Myocyte (in vitro differentiated cells): ENCODE measurements around the gene NHLRC2. TPM values are rescaled to one million over a fixed set of nuclear protein-coding genes. Genes with fewer than 3 reads are reported as not detected.

Experiments
- DNase-seq: peaks from one replicate; pipeline ENCODE4 v3.0.0-alpha.2; 2012; ENCODE audit warnings: low read depth
- total RNA-seq: library from RNA; depleted of rRNA; stranded (reverse); fragments of >200 nt; gene quantifications from 2 replicates; pipeline ENCODE4 v1.2.3, GENCODE V29; 2014

NHLRC2 gene
- total RNA-seq, 1 donor from 2014 or later: 21.2 TPM

DNA sequence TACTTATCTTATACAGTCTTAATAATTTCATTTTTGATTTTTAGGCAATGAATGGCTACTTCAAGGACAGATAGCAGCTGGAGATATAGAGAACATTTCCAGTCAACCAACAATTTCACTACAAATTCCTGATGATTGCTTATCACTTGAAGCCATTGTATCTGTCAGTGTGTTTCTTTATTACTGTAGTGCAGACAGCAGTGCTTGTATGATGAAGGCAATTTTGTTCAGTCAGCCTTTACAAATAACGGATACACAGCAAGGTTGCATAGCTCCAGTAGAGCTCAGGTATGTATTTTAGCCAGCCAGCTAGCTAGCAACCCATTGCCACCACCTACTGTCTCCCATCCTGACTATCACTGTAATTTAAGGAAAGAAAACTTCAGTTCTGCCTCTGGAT, 53.8 kb downstream of the NHLRC2 start:
- no peak for DNase-seq

DNA sequence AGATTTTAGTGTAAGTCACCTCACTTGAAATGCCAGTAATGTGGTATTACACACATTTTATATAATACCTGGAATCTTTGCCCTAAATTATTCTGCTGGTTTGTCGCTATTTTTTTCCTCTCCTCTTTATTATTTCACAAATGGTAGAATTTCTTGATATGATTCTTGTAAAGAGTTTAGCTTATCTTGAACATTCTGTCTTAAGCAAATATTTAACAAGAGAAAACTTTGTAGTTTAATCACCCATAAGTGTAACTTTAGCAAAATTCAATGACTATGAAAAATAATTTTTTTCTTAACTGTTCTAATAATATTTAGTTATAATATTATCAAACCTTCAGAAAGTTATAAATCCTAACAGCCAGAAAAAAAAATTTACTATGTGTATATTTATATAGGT, 56.7 kb downstream of the NHLRC2 start:
- DNase-seq: no peak

DNA sequence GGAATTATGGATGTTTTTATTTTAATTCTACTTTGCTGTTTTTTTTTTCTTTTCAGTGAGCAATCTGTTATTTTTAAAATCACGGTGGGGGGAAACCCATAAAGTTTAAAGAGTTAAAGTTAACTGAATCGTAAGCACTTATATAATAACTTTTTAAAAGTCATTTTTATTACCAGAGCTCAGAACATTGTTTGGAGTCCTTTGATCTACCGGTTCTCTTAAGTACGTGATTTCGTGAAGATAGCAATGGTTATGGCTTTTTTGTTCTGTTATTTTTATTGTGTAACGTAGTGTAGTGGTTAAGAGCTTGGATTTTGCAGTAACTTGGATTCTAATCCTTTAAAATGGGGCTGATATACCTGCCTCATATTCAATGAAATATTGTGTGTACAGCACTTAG, 57.4 kb downstream of the NHLRC2 start:
- no peak for DNase-seq

DNA sequence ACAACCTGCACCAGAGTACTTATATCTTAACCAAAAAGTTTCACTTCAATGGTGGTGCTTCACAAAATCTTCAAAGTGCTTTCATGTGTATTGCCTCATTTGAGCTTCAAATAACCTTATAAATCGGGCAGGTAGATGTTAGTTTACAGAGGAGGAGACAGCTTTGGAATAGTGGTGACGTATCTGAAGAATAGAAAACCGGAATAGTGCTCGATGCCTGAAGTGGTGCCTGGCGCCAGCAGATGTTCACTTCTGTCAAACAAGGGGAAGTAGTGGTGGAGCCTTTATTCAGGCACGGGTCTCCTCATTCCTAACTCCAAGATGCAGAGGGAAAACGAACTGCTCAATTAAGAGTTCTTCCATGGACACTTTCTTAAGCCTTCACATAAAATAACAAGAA, 58.1 kb downstream of the NHLRC2 start:
- DNase-seq: no peak

DNA sequence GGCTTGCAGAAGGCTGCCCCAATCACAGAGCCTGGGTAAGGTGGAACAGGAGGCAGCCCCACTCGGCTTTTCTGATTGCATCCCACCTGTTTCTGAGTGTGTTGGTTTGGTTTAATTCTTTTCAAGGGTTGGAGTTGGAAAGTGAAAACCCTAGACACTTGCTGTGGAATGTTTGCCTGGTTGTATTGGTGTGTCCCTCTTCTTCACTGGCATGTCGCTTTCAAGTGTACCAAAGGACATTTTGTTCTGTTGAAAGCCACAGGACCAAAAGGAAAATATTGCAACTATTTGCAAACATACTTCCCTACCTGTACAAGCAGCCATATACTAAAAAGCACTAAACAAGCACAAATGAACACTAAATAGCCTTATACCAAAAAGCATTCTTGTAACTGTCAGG, 60.5 kb downstream of the NHLRC2 start:
- no peak for DNase-seq

DNA sequence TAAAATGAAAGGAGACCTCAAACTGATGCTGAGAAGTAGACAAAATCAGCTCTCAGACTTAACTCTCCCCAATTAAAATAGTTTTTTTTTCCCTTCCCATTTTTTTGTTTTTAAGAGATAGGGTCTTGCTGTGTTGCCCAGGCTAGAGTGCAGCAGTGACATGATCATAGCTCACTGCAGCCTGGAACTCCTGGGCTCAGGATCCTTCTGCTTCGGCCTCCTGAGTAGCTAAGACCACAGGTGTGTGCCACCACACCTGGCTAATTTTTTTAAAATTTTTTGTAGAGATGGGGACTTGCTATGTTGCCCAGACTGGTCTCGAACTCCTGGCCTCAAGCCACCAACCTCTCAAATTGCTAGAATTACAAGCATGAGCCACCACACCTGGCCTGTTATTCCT, 61.1 kb downstream of the NHLRC2 start:
- DNase-seq: no peak

DNA sequence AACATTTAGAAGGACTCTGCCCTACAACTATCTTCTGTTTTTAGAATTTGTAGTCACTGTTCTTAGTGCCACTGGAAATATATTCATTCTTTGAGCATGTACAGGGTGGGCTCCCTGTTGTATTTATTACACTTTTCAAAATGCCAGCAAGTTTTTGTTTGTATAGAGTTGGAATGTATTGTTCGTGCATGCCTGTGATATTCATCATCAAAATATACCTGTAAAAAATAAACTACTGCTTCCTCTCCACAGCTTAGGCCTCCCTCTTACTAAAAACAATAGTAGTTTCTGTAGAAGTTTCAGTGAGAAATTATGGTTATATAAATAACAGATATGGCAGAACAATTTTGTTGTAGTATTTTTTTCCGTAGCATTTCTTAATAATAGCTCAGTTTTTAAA, 61.6 kb downstream of the NHLRC2 start:
- DNase-seq: no peak

DNA sequence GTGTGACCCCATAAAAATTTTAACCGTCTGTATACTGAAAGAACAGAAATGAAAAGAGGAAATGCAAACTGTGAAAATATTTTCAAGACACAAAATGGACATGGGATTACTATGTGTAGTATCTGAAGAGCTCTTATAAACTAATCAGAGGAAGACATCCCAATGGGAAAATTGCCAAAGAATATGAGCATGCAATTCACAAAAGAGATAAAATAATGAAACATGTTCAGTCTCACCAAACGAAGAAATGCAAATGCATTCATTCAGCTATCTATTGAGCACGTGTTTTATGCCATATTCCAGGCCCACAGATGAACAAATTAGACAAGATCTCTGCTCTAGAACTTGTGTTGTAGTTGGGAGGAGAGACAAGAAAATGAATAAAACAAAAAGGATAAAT, 63.2 kb downstream of the NHLRC2 start:
- no peak for DNase-seq

DNA sequence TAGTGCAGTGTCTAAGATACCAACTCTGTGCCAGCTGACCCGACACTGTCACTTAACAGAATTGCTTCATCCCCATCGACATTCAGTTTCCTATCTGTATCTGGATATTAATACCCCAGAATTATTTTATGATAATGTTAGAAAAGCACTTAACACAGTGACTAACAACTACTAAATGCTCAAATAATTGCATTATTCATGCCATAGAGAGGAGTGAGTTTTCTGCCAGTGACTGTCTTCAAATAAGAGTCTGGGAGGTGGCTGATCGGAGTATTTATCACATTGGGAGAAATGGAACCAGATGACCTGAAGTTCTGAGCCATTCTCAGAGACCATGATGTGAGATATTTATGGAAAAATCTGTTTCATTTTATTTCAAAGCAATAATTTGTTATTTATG, 65.7 kb downstream of the NHLRC2 start:
- no peak for DNase-seq

DNA sequence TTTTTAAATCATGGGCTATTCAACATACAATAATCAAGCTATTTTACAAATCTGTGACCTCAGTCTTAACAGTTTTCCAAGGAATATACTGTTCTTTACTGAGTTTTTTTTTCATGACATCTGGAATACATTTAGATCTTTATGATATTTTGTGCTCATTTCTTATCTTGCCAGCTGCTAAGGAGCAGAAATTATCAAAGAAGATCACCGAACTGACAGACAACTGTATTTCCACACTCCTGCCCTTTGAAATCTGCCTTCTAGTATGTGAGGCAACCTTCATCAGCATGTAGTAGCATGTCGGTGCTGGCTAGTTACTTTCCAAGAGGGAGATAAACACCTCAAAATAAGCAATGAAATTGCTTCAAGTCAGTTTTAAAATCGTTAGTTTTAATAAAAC, 66.4 kb downstream of the NHLRC2 start:
- DNase-seq: no peak

DNA sequence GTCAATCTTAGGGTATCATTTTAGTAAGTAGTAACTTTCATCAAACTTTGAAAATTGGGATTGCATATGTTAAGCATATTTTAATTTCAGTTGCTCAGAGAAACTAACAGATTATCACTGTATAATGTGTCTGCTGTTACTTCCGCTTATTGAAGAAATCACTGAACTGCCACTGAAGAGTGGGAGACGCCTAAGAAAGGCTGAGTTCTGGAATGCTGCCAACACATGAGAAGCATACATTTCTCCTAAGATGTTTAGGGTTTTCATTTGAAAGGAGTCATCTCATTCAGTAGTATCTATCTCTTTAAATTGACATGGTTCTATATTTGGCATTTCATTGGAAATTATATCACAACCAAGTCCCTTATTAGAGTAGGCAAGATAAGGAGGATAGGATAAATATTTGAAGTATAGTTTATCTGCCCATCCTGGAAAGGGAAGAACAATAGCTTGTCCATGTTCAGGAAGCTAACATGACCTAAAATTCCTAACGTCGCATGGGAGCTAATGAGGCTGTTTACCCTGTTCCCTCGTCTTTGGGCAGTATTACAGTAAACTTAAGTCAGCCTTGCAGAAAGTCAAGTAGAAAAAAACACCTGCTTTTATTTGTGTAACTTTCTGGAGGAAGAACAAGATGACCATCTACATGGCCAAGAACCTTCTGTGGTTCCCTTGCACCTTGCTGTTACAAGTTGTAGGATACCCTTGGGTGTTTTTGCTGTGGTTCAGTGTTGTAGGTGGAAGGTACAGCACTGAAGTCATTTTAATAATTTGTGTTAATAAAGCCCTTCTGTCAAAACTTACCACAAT, 67.3 kb downstream of the NHLRC2 start:
- DNase-seq: no peak

DNA sequence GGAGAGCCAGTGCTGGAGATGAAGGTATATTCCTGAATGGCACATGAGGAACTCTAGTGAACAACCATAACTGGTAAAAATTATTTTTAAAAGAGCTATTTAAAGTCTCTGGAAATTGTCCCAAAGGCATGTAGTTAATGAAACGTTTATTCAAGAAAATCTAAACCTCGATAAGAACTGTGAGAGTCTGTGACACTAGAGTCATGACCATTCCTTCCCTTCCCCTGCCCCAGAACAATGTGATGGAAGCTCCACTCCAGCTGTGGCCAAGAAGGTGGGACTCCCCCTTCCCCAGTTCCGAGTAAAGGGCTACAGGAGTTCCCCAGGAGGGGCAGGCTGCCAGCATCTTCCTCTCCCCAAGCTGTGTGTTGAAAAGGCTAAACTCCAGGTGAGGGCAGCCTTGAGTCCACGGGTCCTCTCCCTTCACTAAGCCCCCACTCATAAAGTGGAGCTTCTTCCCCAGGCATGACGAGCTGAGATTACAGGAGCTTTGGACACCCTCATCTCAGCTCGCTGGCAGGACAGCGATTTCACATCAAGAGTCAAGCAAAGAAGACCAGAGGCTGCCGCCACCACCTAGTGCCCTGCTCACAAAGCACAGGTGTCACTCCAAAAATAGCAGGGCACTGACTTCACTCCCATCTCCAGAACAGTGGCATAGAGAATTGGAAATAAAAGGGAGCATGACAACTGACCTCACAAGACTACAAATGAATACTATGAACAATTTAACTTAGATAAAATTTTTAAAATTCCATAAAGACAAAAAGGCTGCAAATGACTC, 68.5 kb downstream of the NHLRC2 start:
- peak; percentile 55 for DNase-seq

DNA sequence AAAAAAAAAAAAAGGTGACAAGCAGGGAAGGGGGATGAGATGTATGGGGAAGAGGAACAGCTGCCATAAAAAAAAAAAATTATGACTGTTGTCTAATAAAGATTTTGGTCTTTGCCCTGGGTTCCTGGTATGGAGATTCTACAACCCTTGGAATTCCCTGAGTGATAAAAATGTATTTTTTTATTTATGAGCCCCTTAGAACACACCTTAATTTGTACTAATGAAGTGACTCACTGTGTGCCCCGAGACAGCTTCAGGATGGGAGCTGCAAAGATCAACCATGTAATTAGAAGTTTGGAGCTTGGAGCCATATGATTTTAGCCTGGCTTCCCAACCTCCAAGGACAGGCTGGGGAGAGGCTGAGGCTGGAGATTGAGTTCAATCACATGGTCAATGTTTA, 69.7 kb downstream of the NHLRC2 start:
- DNase-seq: no peak

DNA sequence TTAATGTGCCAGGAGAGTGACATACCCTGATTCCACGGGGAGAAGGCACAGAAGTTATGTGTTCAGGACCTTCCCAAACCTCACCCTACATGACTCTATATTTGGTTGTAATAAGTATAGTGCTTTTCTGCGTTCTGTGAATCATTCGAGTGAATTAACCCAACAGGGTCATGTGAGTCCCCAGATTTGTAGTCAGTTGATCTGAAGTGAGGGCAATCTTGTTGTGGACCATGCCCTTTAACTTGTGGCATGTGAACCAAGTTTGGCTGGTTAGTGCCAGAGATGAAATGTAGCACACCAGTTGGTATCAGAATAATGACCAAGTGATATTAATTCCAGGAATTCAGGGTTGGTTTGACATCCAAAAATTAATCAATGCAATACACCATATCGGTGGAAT, 70.2 kb downstream of the NHLRC2 start:
- no peak for DNase-seq

DNA sequence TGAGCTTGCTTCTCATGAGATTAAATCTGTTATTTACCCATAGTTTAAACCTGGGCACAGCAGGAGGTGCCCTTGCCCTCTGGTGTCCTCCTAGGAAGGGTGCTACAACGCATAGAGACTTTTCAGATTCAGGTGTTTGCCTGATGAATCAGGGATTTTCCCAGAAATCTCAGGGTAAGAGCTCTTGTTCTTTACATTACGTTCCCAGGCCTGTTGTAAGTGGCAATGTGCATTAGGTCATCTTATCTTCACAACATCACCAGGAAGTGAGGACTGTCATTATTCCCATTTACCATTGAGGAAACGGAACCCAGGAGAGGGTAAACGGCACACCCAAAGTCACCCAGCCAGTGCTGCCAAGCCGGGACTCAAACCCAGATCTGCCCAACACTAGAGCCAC, 73.0 kb downstream of the NHLRC2 start:
- no peak for DNase-seq

DNA sequence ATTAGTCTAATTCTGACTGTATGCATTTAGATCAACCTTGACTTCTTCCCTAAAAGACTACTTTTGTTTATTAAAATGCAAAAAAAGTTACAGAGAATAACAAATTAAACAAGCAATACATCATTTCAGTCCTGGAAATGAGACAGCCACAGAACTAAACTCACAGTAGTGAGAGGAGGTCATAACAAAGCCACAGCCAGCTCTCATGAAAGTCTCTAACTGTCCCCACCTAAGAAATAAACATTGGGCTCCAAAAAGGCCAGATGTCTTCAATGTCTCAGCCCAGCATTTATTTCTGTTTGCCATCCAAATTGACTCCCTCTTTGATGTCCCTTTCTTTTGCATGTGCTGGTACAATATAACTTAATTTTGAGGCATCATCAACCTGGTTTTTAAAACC, 74.4 kb downstream of the NHLRC2 start:
- DNase-seq: no peak

DNA sequence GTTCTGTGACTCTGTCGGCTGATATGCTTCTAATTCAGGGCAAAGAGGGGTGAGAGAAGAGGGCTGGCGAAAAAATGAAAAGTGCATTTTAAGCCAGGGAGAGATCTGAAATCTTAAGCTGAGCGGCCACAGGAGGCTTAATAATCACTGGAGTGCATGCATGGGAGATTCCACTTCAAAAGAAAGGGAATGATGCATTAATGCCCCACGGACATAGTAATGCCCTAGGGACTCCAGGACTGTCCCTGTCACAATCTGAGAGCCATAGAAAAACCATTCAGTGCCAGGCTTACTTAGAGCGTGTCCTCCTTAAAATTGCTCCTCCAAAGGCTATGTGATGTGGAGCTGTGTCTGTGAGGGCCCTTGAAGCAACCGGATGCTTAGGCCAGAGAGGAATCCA, 75.1 kb downstream of the NHLRC2 start:
- no peak for DNase-seq

DNA sequence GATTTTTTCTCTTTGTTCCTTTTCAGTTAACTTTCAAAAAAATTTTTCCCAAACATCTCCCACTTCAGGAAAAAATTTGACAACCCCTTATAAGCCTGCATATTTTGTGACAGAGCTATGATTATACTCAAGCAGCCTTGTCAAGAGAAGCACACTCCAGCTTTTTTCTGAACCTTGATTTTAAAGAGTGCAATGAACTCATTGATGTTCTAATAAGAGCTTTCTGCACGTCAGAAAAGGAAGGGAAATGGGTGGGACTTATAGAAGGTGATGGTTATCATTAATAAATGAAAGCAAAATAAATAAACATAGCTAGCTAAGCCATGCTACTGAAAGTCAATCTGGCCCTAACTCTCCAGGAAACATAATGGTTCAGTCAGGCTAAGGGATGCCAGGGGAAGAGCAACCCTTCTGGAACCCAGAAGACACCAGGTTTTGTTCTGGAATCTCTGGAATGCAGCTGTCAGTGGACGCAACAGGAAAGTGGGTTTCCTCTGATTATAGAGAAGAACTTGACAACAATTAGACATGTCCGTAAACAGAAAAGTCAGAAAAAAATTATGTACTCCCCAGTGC, 76.1 kb downstream of the NHLRC2 start:
- DNase-seq: no peak

DNA sequence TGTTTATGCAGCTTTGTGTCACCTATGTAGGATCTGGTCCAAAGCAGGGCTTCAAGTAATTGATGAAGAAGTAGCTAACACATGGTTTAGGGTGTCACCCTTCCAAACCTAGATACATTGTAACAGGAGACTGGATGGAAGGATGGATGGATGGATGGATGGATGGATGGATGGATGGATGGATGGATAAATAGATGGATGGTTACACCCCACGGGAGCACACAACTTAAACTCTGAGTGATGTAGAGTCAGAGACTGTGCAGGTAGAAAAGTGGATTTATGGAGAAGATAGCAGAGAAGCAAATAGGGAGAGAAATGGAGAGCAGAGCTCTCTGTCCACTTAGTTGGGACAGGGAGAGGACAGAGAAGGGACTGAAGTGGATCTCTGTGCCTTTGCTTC, 78.4 kb downstream of the NHLRC2 start:
- no peak for DNase-seq

DNA sequence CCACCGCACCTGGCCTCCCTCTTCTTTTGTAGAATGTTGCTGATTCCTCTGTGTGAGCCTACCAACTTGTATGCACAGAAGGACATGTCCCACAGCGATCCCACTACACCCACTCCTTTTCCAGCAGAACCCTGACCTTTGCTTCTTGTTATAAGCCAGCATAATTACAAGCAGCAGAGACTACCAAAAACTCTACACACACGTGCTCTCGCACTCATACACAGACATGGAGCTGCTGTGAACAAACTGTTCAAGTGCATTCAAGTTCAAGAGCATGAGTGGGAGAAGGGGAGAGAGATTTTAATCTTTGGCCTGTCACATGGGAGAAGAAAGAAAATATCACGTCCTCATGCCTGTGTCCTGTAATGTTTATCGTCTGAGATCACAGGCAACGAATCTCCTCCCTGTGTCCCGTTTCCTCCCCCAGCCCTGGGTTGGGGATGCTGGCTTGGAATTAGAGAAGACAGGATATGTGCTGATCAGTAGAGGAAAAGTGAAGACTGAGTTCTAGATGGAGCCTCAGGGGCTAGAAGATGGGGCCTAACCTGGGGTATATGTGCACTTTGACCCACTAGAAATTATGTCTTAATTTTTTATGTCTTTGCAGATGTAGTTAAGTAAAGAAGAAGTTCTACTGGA, 79.6 kb downstream of the NHLRC2 start:
- DNase-seq: no peak

DNA sequence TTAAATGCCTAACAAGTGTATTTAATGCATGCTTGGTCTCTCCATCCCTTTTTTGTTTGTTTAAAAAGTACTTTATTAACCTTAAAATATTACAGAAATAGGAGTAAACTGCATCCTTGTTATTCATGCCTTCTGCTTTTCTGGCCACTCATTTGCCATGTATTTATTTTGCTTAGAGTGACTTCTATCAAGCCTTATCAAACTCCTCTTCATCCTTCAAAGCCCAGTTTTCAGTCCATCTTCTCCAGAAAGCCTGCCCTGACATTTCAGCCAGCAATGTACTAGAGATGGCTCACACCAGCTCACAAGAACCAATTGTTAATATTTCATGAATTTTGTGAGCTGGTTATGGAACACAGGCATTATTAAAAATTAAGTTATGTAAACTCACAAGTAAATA, 82.8 kb downstream of the NHLRC2 start:
- no peak for DNase-seq

DNA sequence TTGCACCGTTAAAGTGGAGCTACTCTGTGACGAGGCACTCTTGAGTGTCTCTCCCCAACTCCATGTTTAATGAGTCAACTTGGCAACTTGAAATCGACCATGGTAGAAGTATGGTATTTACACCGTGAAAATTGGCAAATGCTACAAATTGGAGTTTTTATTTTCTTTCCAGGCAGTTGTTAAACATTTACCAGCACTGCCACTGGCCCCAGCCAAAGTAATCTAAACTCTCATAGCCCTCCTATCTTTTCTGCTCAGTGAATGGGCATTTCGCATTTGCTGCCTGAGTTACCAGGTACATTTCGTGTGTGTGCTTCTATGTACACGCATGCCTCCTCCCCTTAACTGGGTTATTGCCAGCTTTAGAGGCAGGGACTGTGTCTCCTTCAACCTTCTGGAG, 83.3 kb downstream of the NHLRC2 start:
- DNase-seq: no peak
